HTERT RPE-1 (cell line): ENCODE data around the gene SLC22A8.
"Not testable (repeated sequence)": the region's sequence is repeated elsewhere in the genome, so short reads cannot be mapped to it uniquely, and the experiment has no call there.

Experiments used
- in situ Hi-C: fragments of 300-500 bp; cut with MboI; formaldehyde crosslinking; loops from 4 replicates; pipeline ENCODE4 v1.14.3; 2020; ENCODE audit warnings: low sequenced_read_pairs

SLC22A8 gene, protein sequence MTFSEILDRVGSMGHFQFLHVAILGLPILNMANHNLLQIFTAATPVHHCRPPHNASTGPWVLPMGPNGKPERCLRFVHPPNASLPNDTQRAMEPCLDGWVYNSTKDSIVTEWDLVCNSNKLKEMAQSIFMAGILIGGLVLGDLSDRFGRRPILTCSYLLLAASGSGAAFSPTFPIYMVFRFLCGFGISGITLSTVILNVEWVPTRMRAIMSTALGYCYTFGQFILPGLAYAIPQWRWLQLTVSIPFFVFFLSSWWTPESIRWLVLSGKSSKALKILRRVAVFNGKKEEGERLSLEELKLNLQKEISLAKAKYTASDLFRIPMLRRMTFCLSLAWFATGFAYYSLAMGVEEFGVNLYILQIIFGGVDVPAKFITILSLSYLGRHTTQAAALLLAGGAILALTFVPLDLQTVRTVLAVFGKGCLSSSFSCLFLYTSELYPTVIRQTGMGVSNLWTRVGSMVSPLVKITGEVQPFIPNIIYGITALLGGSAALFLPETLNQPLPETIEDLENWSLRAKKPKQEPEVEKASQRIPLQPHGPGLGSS

GRCh38 chr11:63015521-63016215 lies at the start of gene SLC22A8:
SLC22A8 (minus strand) TSS chr11:63015841; CDS start chr11:63014958, 883 bp downstream.
- in situ Hi-C loops: no loop called here

DNA sequence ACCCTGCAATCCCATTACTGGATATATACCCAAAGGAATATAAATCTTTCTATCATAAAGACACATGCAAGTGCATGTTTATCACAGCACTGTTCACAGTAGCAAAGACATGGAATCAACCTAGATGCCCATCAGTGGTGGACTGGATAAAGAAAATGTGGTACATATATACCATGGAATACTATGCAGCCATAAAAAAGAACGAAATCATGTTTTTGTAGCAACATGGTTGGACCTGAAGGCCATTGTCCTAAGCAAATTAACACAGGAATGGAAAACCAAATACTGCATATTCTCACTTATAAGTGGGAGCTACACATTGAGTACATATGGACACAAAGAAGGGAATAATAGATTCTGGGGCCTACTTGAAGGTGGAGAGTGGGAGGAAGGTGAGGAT lies 30.6 kb upstream of the SLC22A8 start:
- in situ Hi-C loops: not testable (repeated sequence)

DNA sequence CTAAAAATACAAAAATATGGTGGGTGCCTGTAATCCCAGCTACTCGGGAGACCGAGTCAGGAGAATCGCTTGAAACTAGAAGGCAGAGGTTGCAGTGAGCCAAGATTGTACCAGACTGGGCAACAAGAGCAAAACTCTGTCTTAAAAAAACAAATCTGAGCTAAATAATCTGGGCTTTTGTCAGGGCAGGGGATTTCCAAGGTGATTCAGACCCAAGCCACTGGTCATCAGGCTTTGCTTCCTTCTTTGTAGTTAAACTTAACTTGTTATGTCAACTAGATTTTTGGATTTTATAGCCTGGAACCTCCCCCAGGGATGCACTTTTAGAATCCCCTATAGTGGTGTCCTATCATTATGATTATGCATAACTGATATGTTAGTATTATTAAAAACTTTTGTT lies 27.0 kb upstream of the SLC22A8 start:
- in situ Hi-C loops: no loop called here

DNA sequence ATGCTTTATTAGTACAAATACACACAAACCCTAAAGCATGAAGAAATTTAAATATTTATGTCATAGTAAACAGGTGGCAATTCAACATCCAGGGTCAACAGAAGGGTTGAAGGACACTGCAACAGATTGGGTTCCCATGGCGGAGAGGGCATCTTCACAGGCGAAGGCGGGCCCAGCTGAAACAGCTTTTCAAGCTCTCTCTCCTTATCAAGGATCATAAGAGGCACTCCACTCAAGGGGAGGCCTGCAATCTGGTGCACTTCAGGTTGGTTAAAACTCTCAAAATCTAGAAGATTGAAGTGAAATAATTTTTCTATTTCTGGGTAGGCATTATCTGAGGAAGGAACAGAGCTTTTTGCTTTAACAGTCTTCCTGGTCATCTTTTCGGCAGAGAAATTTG lies 16.8 kb upstream of the SLC22A8 start:
- in situ Hi-C loops: no loop called here

- in situ Hi-C loops: no loop called here
Observed at GRCh38 chr11:63023841-63024648, 8.4 kb upstream of the SLC22A8 start.

DNA sequence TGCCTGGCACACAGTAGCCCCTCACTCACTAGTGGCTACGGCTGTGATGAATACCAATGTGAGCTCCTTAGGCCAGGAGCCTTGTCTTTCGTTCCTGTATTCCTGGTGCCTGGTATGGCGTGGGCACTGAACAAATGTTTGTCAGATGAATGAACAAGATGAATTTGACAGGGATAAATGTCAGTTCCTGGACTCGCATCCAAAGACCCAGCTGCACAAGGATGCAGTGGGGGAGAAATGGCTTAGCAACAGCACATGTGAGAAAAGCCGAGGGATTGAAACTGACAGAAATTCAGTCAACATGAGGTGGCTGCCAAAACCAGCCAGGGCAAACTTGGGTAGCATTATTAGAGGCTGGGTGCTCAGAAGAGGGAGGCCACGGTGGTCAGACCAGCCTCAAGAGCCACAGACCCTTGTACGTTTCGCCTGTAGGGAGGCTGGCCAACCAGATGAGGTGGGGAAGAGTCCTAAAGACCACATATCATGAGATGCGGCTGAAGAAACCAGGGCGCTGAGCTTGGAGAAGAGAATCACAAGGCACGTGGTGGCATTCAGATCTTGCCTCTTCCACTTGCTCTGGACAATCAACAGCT lies 7.7 kb upstream of the SLC22A8 start:
- in situ Hi-C loops: no loop called here

DNA sequence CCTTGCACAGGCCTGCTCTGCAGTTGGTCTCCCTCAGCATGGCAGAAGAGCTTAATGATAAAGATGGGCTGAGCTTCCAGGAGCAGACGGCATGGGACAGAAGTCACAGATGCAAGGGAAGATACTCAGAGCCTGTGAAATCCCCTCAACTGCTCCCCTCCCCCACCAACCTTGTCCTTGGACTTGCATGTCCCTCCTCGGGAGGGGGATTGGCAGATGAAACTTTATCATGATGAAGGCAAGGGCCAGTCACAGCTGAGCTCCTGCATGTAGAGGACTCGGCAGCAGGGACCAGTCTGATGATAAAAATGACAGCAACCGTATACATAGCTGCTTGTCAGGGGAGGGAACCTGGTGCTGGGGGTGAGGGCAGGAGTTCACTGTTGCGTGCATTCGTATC lies 6.8 kb upstream of the SLC22A8 start:
- in situ Hi-C loops: no loop called here

DNA sequence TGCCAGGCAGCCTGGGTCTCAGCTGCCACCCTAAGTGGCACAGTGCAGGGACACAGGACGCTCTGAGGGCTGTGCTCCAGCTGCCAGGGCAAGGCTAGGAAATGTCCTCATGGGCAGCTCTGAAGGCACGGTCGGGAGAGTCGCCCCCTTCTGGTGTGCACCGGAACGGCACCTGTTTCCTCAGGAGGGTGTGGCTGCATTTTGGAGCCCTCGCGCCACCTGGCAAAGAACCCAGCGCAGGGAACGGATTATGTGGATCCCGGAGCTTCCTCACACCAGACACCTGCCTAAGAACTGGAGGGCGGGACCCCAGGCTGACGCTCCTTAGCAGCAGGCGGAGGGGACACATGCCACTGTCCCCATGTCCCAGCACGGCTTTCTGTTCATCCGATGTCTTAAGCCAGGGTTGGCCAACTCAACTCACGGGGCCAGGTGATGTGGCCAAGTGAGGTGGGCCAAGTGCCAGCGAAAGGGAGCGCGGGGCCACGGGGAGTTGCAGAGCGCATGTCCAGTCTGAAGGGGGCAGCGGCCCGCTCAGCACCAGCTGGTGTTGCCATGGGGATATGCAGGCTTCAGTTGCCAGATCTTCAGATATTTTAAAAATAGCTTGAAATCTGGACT lies 5.1 kb upstream of the SLC22A8 start:
- in situ Hi-C loops: no loop called here

DNA sequence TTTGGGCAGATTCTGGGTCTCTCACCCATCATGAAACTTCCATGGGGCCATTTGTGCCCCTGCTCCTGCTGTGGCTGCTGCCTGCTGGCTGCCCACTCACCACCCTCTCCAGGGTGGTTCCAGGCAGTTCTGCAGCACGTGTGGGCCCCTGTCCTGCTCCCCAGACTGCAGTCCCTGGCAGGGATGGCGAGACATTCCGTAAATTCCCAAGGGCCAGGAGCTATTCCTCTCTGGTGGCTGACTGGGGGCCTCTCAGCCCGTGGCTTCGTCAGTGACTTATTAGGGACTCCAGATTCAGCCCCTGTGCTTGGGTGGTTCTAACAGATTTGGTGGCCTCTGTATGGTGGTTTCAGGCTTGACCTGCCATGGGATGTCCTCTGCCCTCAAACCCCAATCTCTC lies 3.9 kb upstream of the SLC22A8 start:
- in situ Hi-C loops: no loop called here

GRCh38 chr11:63017306-63017974 lies 1.8 kb upstream of the SLC22A8 start:
- in situ Hi-C loops: no loop called here

GRCh38 chr11:63014408-63015055 lies 1.1 kb downstream of the SLC22A8 start:
- in situ Hi-C loops: no loop called here

DNA sequence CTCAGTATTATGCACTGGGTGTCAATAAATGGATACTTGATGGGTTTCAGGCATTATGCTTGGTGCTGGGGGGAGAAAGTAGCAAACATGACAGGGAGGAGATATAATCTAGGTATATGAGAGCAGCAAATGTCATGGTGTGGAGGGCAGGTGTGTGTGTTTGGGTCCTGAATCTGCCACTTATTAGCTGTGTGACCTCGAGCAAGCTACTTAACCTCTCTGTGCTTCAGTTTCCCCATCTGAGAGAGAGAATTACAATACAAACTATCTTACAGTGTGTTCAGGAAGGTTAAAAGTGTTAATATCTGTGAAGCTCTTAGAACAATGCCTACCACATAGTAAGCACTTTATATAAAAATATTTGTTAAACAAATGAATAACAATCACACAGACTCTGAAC lies 2.8 kb downstream of the SLC22A8 start:
- in situ Hi-C loops: no loop called here

DNA sequence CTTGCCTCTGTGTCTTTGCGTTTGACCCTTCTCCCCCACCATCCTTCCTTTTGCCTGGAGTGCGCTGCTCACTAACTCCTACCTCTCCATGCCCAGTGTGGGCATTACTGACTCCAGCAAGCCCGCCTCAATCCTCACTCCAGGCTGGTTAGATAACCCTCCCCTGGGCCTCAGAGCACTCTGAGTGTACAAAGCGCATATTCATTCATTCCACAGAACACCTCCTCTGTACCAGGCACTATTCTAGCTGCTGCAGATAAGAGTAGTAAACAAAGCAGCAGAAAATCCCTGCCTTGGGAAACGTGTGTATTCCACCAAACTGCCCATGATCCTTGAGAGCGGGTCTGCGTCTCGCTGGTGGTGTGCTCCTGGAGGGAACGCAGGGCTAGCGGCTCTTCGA lies 3.2 kb downstream of the SLC22A8 start:
- in situ Hi-C loops: no loop called here

DNA sequence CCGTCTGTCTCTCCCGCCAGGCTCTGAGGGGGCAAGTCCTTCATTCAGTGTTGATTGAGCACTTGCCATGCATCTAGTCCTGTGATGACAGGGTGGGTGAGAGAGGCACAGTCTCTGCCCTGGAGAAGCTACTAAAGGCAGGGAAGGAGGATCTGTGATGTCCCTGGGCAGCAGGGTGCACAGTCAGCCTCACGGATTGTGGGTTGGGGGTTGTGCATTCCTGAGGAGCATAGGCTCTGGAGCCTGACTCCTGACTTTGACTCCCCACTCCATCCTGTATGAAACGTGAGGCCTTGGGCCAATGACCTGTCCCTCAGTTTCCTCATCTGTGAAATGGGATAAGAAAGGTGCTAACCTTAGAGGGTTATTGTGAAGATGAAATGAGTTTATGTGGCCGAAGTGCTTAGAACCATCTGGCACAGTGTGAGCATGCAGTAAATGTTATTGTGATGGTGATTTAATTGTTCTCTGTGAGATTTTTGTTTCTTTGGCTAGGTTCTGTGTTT lies 4.7 kb downstream of the SLC22A8 start:
- in situ Hi-C loops: no loop called here

DNA sequence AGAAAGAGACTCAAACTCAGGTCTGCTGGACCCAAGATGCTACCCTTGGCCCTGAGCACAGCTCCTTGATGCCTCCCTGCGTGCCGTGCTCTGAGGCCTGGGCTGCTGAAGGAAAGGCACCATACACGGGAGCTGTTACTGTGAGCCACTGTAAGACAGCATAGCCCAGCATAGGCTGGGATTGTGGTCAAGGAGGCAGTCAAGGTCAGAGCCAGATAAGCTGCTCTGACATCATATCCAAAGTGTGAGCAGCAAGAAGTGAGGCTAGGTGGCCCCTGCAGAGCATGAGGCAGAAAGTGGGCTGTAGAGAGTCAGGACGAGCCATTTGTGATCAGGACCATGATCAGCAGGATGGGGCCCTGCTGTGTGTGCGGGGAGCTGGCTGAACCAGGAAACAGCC lies 7.7 kb downstream of the SLC22A8 start:
- in situ Hi-C loops: no loop called here

DNA sequence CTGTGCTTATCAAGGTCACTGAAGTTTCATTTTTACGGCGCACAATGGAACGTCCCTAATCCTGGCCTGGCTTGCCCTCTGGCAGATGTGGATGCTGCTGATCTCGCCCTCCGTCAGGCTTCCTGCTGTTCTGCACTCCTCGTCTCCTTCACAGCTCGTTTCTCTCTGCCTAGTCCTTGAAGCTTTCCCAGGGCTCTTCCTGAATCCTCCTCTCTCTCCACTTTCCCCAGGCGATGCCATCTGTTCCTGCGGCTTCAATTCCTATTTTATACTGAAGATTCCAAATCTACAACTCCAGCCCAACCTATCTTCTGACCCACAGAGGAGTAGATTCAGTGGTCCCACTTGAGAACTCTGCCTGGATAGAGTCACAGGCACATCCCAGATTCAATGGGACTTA lies 14.2 kb downstream of the SLC22A8 start:
- in situ Hi-C loops: no loop called here

GRCh38 chr11:62999649-63000048 lies 16.0 kb downstream of the SLC22A8 start:
- in situ Hi-C loops: no loop called here

DNA sequence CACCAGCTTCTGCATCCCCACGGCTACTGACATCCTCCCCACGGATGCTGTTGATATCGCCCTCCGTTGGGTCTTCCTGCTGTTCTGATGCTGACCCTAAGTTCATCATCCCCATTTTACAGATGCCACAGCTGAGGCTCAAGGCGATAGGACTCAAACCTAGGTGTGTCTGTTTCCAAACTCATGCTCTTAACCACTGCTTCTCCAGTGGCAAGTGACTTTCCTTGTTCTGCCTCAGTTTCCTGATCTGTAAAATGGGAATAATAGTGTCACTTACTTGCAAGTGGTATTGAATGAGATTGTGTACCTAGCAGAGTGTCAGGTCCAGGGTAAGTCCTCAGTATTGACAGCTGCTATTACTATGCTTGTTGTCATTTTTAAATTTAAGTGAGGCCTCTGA lies 16.5 kb downstream of the SLC22A8 start:
- in situ Hi-C loops: no loop called here

GRCh38 chr11:62996271-62996670 lies 19.4 kb downstream of the SLC22A8 start:
- in situ Hi-C loops: no loop called here
